IMR-90 (cell line): Measurements from ENCODE around the gene ZCCHC24. TPM values are rescaled to one million over a fixed set of nuclear protein-coding genes. Genes with fewer than 3 reads are reported as not detected.

Source experiments
- ATAC-seq: fragments of 200-7000 bp; cut with Tn5 transposase; 2 replicates; pipeline ENCODE4 v1.9.1; 2020; ENCODE audit warnings: low read depth, mild to moderate bottlenecking, moderate library complexity
- BruUV-seq: library from RNA; stranded (reverse); fragments of 400-500 nt; replicated peaks from 2 replicates; lab custom pipeline; 2021; lab: Mats Ljungman, UMichigan
- CTCF ChIA-PET: fragments of 300-600 bp; formaldehyde crosslinking; extraction: SDS; loops from one replicate; lab custom pipeline; 2021; ENCODE audit warnings: antibody characterized with exemption; lab: Yijun Ruan, JAX
- POLR2A ChIA-PET: fragments of 300-600 bp; sonication (Branson Sonifier 250); formaldehyde crosslinking; loops from one replicate; lab custom pipeline; 2022; ENCODE audit warnings: antibody characterized with exemption; ENCODE audit not compliant: unreplicated experiment; lab: Charles Lee
- DNase-seq: peaks from one replicate; pipeline ENCODE4 v3.0.0; 2013
- H2AFZ ChIP-seq: replicated peaks from 2 replicates; pipeline ENCODE3; 2013; ENCODE audit warnings: low read length, mild to moderate bottlenecking; ENCODE audit not compliant: poor library complexity
- H2AK5ac ChIP-seq: 2 replicates; pipeline ENCODE4 v1.6.1; 2013; ENCODE audit warnings: low read depth, low read length, inconsistent platforms
- H2AK9ac ChIP-seq: replicated peaks from 2 replicates; pipeline ENCODE3; 2013; ENCODE audit warnings: mild to moderate bottlenecking, low read depth, low read length, moderate library complexity; ENCODE audit not compliant: poor library complexity
- H2BK120ac ChIP-seq: 2 replicates; pipeline ENCODE4 v1.6.1; 2013; ENCODE audit warnings: low read depth, low read length, inconsistent platforms
- H2BK15ac ChIP-seq: 3 replicates; pipeline ENCODE4 v1.6.1; 2013; ENCODE audit warnings: low read depth, low read length, inconsistent platforms
- H2BK20ac ChIP-seq: 2 replicates; pipeline ENCODE4 v1.6.1; 2013; ENCODE audit warnings: low read depth, mild to moderate bottlenecking, inconsistent platforms, low read length, moderate library complexity
- H2BK5ac ChIP-seq: 2 replicates; pipeline ENCODE4 v1.6.1; 2013; ENCODE audit warnings: mild to moderate bottlenecking, low read depth, low read length, inconsistent platforms; ENCODE audit not compliant: poor library complexity, severe bottlenecking
- H3K14ac ChIP-seq: replicated peaks from 2 replicates; pipeline ENCODE4 v1.6.1; 2013; ENCODE audit warnings: low read depth, low read length, inconsistent platforms
- H3K18ac ChIP-seq: 2 replicates; pipeline ENCODE4 v1.6.1; 2013; ENCODE audit warnings: low read depth, low read length, control low read depth
- H3K23ac ChIP-seq: 2 replicates; pipeline ENCODE4 v1.6.1; 2013; ENCODE audit warnings: low read depth, low read length, inconsistent platforms
- H3K27ac ChIP-seq: 2 replicates; pipeline ENCODE4 v1.5.1; 2013; ENCODE audit warnings: mild to moderate bottlenecking, control low read depth, low read length; ENCODE audit not compliant: insufficient read depth
- H3K27me3 ChIP-seq: 2 replicates; pipeline ENCODE4 v1.6.1; 2013; ENCODE audit warnings: low read length; ENCODE audit not compliant: control insufficient read depth, insufficient read depth
- H3K36me3 ChIP-seq: 2 replicates; pipeline ENCODE4 v1.6.1; 2013; ENCODE audit warnings: low read length, mixed read lengths; ENCODE audit not compliant: control insufficient read depth, insufficient read depth
- H3K4ac ChIP-seq: 2 replicates; pipeline ENCODE4 v1.6.1; 2013; ENCODE audit warnings: low read depth, low read length, inconsistent platforms
- H3K4me1 ChIP-seq: 2 replicates; pipeline ENCODE4 v1.6.1; 2013; ENCODE audit warnings: low read length, mixed read lengths; ENCODE audit not compliant: control insufficient read depth, insufficient read depth
- H3K4me2 ChIP-seq: 2 replicates; pipeline ENCODE4 v1.6.1; 2013; ENCODE audit warnings: low read depth, mild to moderate bottlenecking, control low read depth, low read length, moderate library complexity
- H3K4me3 ChIP-seq: 2 replicates; pipeline ENCODE4 v1.5.1; 2013; ENCODE audit warnings: low read depth, mild to moderate bottlenecking, control low read depth, low read length, moderate library complexity; ENCODE audit not compliant: insufficient read depth
- H3K56ac ChIP-seq: 2 replicates; pipeline ENCODE4 v1.6.1; 2013; ENCODE audit warnings: low read length, inconsistent platforms; ENCODE audit not compliant: insufficient read depth; ENCODE audit errors: extremely low read depth
- H3K79me1 ChIP-seq, 2 experiments: 2 replicates each; pipeline ENCODE4 v1.6.1; 2013; ENCODE audit warnings: low read length in 2 of 2, inconsistent platforms in 1 of 2, low read depth in 1 of 2
- H3K9ac ChIP-seq: 2 replicates; pipeline ENCODE4 v1.6.1; 2013; ENCODE audit warnings: low read depth, low read length, control low read depth
- H3K9me1 ChIP-seq: 2 replicates; pipeline ENCODE4 v1.6.1; 2013; ENCODE audit warnings: low read length, inconsistent platforms; ENCODE audit not compliant: insufficient read depth
- H3K9me3 ChIP-seq: 2 replicates; pipeline ENCODE4 v1.6.1; 2013; ENCODE audit warnings: low read length; ENCODE audit not compliant: control insufficient read depth, insufficient read depth
- H4K20me1 ChIP-seq: 2 replicates; pipeline ENCODE4 v1.6.1; 2013; ENCODE audit warnings: low read length, inconsistent platforms; ENCODE audit not compliant: insufficient read depth
- H4K5ac ChIP-seq: 2 replicates; pipeline ENCODE4 v1.6.1; 2013; ENCODE audit warnings: mild to moderate bottlenecking, low read depth, low read length, control low read depth
- H4K8ac ChIP-seq, 2 experiments: 2 replicates each; pipeline ENCODE4 v1.6.1; 2013; ENCODE audit warnings: low read depth in 2 of 2, low read length in 2 of 2, control low read depth in 1 of 2, inconsistent platforms in 1 of 2
- H4K91ac ChIP-seq: 2 replicates; pipeline ENCODE4 v1.6.1; 2013; ENCODE audit warnings: low read depth, low read length, inconsistent platforms; ENCODE audit not compliant: insufficient read depth
- BHLHE40 ChIP-seq: fragments of 150-350 bp; IDR thresholded peaks from 2 replicates; pipeline ENCODE4 v1.6.1; 2016; ENCODE audit warnings: mild to moderate bottlenecking, low read depth, low read length
- CEBPB ChIP-seq: IDR thresholded peaks from 2 replicates; pipeline ENCODE4 v1.6.1; 2012; ENCODE audit warnings: low read depth, low read length, improper control_type of control experiment
- CHD1 ChIP-seq: IDR thresholded peaks from 2 replicates; pipeline ENCODE4 v1.6.1; 2012; ENCODE audit warnings: low read depth, low read length, improper control_type of control experiment
- CTCF ChIP-seq: conservative IDR thresholded peaks from 2 replicates; pipeline ENCODE4 v1.5.1; 2012; ENCODE audit warnings: mild to moderate bottlenecking, low read depth, low read length, improper control_type of control experiment
- FOS ChIP-seq: fragments of 150-350 bp; IDR thresholded peaks from 2 replicates; pipeline ENCODE4 v1.6.1; 2016; ENCODE audit warnings: low read depth, low read length
- MAFK ChIP-seq: IDR thresholded peaks from 2 replicates; pipeline ENCODE4 v1.6.1; 2012; ENCODE audit warnings: low read depth, low read length, improper control_type of control experiment
- MAZ ChIP-seq: IDR thresholded peaks from 2 replicates; pipeline ENCODE4 v1.6.1; 2012; ENCODE audit warnings: low read depth, mild to moderate bottlenecking, low read length, improper control_type of control experiment, moderate library complexity, borderline replicate concordance
- MXI1 ChIP-seq: IDR thresholded peaks from 2 replicates; pipeline ENCODE4 v1.6.1; 2012; ENCODE audit warnings: low read depth, mild to moderate bottlenecking, low read length, moderate library complexity, borderline replicate concordance
- NFE2L2 ChIP-seq: fragments of 150-350 bp; IDR thresholded peaks from 2 replicates; pipeline ENCODE4 v1.6.1; 2016; ENCODE audit warnings: low read depth, mild to moderate bottlenecking, low read length
- POLR2A ChIP-seq: IDR thresholded peaks from 2 replicates; pipeline ENCODE4 v1.6.1; 2012; ENCODE audit warnings: mild to moderate bottlenecking, low read depth, low read length
- RAD21 ChIP-seq: IDR thresholded peaks from 2 replicates; pipeline ENCODE4 v1.6.1; 2012; ENCODE audit warnings: low read length, improper control_type of control experiment
- RCOR1 ChIP-seq: IDR thresholded peaks from 2 replicates; pipeline ENCODE4 v1.6.1; 2012; ENCODE audit warnings: mild to moderate bottlenecking, low read length, improper control_type of control experiment; ENCODE audit not compliant: insufficient replicate concordance
- RFX5 ChIP-seq: IDR thresholded peaks from 2 replicates; pipeline ENCODE4 v1.8.0; 2012; ENCODE audit warnings: low read depth, mild to moderate bottlenecking, low read length, moderate library complexity
- SMC3 ChIP-seq: fragments of 150-350 bp; IDR thresholded peaks from 2 replicates; pipeline ENCODE4 v1.6.1; 2016; ENCODE audit warnings: low read depth, mild to moderate bottlenecking, antibody characterized with exemption, low read length, moderate library complexity
- USF2 ChIP-seq: fragments of 150-350 bp; IDR thresholded peaks from 2 replicates; pipeline ENCODE4 v1.6.1; 2017; ENCODE audit warnings: mild to moderate bottlenecking, antibody characterized with exemption, low read length, low read depth
- WGBS, 2 experiments: methylation state at CpG; one replicate each; pipeline versions ENCODE4 v1.1.5 to v1.1.7; 2013; ENCODE audit warnings: missing lambda C conversion rate in 2 of 2; ENCODE audit not compliant: insufficient read length in 1 of 2; ENCODE audit errors: extremely low coverage in 2 of 2; 5-methylcytosine and 5-hydroxymethylcytosine counted together
- dilution Hi-C: fragments of 300-500 bp; cut with HindIII; formaldehyde crosslinking; loops from one replicate; pipeline ENCODE4 v1.14.3; 2018; ENCODE audit warnings: low sequenced_read_pairs; ENCODE audit not compliant: unreplicated experiment
- in situ Hi-C: fragments of 300-500 bp; cut with MboI; formaldehyde crosslinking; loops from 3 replicates; pipeline ENCODE4 v1.14.3; 2019; ENCODE audit warnings: low sequenced_read_pairs, inconsistent platforms, mixed read lengths
- intact Hi-C: fragments of 100-400 bp; cut with micrococcal nuclease; formaldehyde crosslinking; loops from 2 replicates; pipeline ENCODE4 v1.10.0; 2022
- polyA plus RNA-seq, 3 experiments: library from polyadenylated mRNA; depleted of rRNA; stranded (reverse); fragments of >200 nt; gene quantifications; 2 replicates each; pipeline ENCODE4 v1.2.3, GENCODE V29; 2012; ENCODE audit warnings: low replicate concordance in 1 of 3
- total RNA-seq: library from RNA; depleted of rRNA; stranded (reverse); fragments of >200 nt; gene quantifications from 2 replicates; pipeline ENCODE4 v1.2.3, GENCODE V29; 2012
- TF ChIP-seq, protein P1 (sequence below): fragments of 150-350 bp; IDR thresholded peaks from 2 replicates; pipeline ENCODE4 v1.6.1; 2016; ENCODE audit warnings: low read depth, mild to moderate bottlenecking, low read length, moderate library complexity, borderline replicate concordance

ZCCHC24 gene
- total and polyA plus RNA-seq, 2 of the 4 experiments (the other 2 are of a cell fraction): 15.1 to 25.9 TPM

DNA sequence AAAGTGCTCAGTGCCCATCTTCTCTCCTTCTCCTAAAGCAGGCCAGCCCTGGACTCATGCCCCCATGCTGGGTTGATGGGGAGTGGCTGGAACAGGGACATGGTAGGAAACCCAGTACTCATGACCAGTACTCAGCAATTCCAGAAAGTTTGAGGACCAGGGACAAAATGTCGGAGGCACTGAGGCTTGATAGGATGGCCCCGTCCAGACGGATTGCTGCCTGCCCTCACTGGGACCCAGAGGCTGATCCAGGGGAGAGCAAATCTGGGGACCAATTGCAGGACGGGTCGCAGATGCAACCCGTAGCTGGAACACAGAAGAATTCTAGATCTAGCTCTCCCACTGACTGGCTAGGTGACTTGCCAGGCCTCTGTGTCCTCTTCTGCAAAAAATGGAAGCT, 5.1 kb downstream of the ZCCHC24 start:
- Histone ChIP-seq H2BK120ac (no peak overlapping the region), H4K20me1 (peaks cover 72% of the 10 kb centered on the region), H3K23ac (no peak overlapping the region), H2AK5ac (peak overlapping the region; percentile 81), H3K18ac (no peak overlapping the region), H2BK15ac (0 out of 3 replicates have a peak overlapping the region, but pooled peaks have one; percentile 3), H3K4me1 (peaks cover 52% of the 10 kb centered on the region), H2BK20ac (no peak overlapping the region), H3K9me1 (peaks cover 58% of the 10 kb centered on the region), H2BK5ac (peak overlapping the region; percentile 14), H3K27me3 (no peaks in the 10 kb centered on the region), H3K36me3 (peaks cover 37% of the 10 kb centered on the region), H3K4me2 (peak overlapping the region; percentile 17), H3K9me3 (no peaks in the 10 kb centered on the region), H4K8ac (no peak overlapping the region), H2AFZ (peak overlapping the region; percentile 56), H3K4me3 (no peak overlapping the region), H2AK9ac (peak overlapping the region; percentile 30), H3K56ac (no peak overlapping the region), H3K79me1 (peaks cover 53 to 95% of the 10 kb centered on the region in 2 experiments), H4K91ac (peak overlapping the region; percentile 7; the same call in 1 of the 2 replicates), H3K4ac (peak overlapping the region; percentile 39), H3K9ac (no peak overlapping the region), H3K27ac (0 out of 2 replicates have a peak overlapping the region, but pooled peaks have one; percentile 3), H4K5ac (no peak overlapping the region), H3K14ac (peak overlapping the region; percentile 46)
- TF ChIP-seq CHD1: no peak
- no peak for TF ChIP-seq POLR2A
- no peak for TF ChIP-seq CEBPB
- TF ChIP-seq SMC3: no peak
- TF ChIP-seq MAZ: no peak
- no peak for TF ChIP-seq FOS
- TF ChIP-seq RFX5: no peak
- TF ChIP-seq NFE2L2: no peak
- no peak for TF ChIP-seq RAD21
- TF ChIP-seq MXI1: no peak
- no peak for TF ChIP-seq CTCF
- TF ChIP-seq, protein P1, sequence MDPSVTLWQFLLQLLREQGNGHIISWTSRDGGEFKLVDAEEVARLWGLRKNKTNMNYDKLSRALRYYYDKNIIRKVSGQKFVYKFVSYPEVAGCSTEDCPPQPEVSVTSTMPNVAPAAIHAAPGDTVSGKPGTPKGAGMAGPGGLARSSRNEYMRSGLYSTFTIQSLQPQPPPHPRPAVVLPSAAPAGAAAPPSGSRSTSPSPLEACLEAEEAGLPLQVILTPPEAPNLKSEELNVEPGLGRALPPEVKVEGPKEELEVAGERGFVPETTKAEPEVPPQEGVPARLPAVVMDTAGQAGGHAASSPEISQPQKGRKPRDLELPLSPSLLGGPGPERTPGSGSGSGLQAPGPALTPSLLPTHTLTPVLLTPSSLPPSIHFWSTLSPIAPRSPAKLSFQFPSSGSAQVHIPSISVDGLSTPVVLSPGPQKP: no peak
- TF ChIP-seq USF2: no peak
- TF ChIP-seq MAFK: no peak
- TF ChIP-seq RCOR1: no peak
- no peak for TF ChIP-seq BHLHE40
- intact Hi-C loops (no loop called here), dilution Hi-C loops (no loop called here), in situ Hi-C loops (no loop called here)
- ChIA-PET POLR2A (no interaction called here), CTCF (no interaction called here)
- BruUV-seq: no TSS peak
- 85% methylated on average over 3 of the region's 6 CpGs; no CpG with 5 or more reads in 1 of the 2 experiments for WGBS, 2 experiments
- no peak for ATAC-seq
- no peak for DNase-seq
